Duodenal mucosa (tissue), 2 donors: ENCODE measurements around the gene TUNAR.

Source experiments
- H3K27ac ChIP-seq: one replicate; pipeline ENCODE4 v1.7.0; 2013; ENCODE audit warnings: low read depth, low read length
- H3K27me3 ChIP-seq, 2 donors: one replicate each; pipeline ENCODE4 v1.7.0; 2013; ENCODE audit warnings: low read length in 2 of 2, control low read depth in 1 of 2; ENCODE audit not compliant: insufficient read depth in 2 of 2, control insufficient read depth in 1 of 2
- H3K36me3 ChIP-seq, 2 donors: one replicate each; pipeline ENCODE4 v1.7.0; 2013; ENCODE audit warnings: low read length in 2 of 2, control low read depth in 1 of 2; ENCODE audit not compliant: insufficient read depth in 2 of 2, control insufficient read depth in 1 of 2
- H3K4me1 ChIP-seq, 2 donors: one replicate each; pipeline ENCODE4 v1.7.0; 2013; ENCODE audit warnings: low read length in 2 of 2, control low read depth in 1 of 2; ENCODE audit not compliant: insufficient read depth in 2 of 2, control insufficient read depth in 1 of 2
- H3K4me3 ChIP-seq, 2 donors: one replicate each; pipeline ENCODE4 v1.7.0; 2013; ENCODE audit warnings: low read length in 2 of 2, low read depth in 1 of 2
- H3K9ac ChIP-seq, 2 donors: one replicate each; pipeline ENCODE4 v1.7.0; 2013; ENCODE audit warnings: low read length in 2 of 2, low read depth in 1 of 2
- H3K9me3 ChIP-seq, 2 donors: one replicate each; pipeline ENCODE4 v1.7.0; 2013; ENCODE audit warnings: low read length in 2 of 2, control low read depth in 1 of 2; ENCODE audit not compliant: control insufficient read depth in 1 of 2

Gene TUNAR

DNA sequence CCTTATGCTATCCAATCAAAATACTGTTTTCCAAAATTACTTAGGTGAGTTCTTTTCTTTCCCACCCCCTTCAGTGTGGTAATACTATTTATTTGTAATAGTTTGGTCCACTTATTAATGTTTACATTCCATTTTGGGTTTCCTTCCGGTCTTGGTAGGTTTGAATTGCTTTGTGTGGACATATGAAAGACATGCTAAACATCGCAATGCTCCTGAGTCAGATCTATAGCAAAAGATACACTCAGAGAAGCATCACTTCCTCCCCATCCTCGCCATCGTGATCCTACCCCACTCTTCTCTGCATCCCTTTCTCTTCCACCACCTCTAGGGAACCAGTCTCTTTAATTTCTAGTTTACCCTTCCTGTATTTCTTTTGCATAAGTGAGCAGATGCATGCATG is 30.0 kb downstream of the TUNAR start:
- no peaks in the 10 kb centered on the region for H3K9me3 ChIP-seq
- no peak overlapping the region for H3K27ac ChIP-seq
- H3K36me3 ChIP-seq: no peaks in the 10 kb centered on the region
- peaks cover 0 to 3% of the 10 kb centered on the region in 2 donors for H3K27me3 ChIP-seq
- H3K4me3 ChIP-seq: no peak overlapping the region
- no peak overlapping the region for H3K9ac ChIP-seq
- no peaks in the 10 kb centered on the region for H3K4me1 ChIP-seq

GRCh38 chr14:95910628-95911027 is 34.0 kb downstream of the TUNAR start:
- Histone ChIP-seq H3K27ac (no peak overlapping the region), H3K36me3 (no peaks in the 10 kb centered on the region), H3K4me3 (no peak overlapping the region), H3K9me3 (no peaks in the 10 kb centered on the region), H3K4me1 (no peaks in the 10 kb centered on the region), H3K9ac (no peak overlapping the region), H3K27me3 (peaks cover 0 to 3% of the 10 kb centered on the region in 2 donors)

DNA sequence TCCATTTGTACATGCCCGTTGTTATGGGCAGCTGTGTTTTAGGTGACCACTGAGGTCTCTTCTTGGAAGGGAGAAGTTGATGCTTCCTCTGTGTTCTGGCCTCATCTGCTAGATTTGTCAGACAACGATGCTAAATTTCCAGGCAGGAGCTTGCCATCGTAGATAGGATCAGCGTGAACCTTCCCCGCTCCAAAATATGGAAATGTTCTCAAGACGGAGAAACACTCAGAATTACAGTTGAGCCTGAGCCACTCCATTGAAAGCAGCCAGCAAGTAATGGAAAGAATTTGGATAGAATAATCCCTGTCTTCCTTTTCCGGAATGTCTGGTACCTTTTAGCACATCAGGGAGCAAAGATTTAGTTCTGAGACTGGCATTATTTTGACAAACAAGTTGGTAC is 34.8 kb downstream of the TUNAR start:
- no peak overlapping the region for H3K9ac ChIP-seq
- H3K27ac ChIP-seq: no peak overlapping the region
- no peaks in the 10 kb centered on the region for H3K36me3 ChIP-seq
- no peaks in the 10 kb centered on the region for H3K4me1 ChIP-seq
- H3K27me3 ChIP-seq: peaks cover 0 to 3% of the 10 kb centered on the region in 2 donors
- no peak overlapping the region for H3K4me3 ChIP-seq
- no peaks in the 10 kb centered on the region for H3K9me3 ChIP-seq

DNA sequence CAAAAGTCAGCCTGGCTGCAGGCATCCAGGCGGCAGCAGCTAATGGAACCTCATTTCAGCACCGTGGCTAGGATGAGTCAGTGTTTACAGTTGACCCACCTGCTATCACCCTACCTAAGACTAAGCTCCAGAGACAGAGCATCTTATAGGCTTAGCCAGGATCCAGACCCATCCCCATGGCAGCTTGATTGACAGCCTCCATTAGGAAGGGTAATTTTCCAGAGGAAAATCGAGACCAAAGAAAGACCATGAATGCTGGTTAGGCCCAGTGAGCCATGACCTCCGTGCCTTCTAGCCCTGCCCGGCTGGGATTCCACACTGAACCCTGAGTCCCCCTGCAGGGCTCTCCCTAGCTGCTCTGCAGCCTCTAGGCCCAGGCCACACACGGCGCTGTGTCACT is 38.7 kb downstream of the TUNAR start:
- Histone ChIP-seq H3K4me3 (no peak overlapping the region), H3K9me3 (no peaks in the 10 kb centered on the region), H3K27me3 (peaks cover 0 to 3% of the 10 kb centered on the region in 2 donors), H3K4me1 (no peaks in the 10 kb centered on the region), H3K36me3 (no peaks in the 10 kb centered on the region), H3K27ac (no peak overlapping the region), H3K9ac (no peak overlapping the region)

DNA sequence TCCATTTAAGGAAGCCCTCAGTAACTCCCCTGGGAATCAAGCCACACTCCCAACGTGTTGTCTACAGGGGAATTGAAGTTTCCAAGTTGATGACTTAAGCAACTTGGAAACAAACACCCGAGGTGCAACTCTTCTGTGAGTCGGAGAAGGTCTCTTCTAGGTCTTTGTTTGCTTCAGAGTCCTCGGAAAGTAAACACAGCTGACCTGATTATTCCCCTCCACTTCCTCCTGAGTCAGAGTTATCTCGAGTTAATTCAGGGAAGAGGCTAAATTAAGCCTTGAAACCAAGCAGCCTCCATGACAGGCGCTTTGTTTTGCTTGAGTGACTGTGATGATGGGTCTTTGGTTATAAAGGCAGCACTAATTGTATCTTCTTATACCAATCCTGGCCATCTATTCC is 41.8 kb downstream of the TUNAR start:
- H3K4me3 ChIP-seq: no peak overlapping the region
- H3K9me3 ChIP-seq: no peaks in the 10 kb centered on the region
- no peak overlapping the region for H3K27ac ChIP-seq

GRCh38 chr14:95920769-95921438 is 44.3 kb downstream of the TUNAR start:
- H3K4me1 ChIP-seq: no peaks in the 10 kb centered on the region
- no peaks in the 10 kb centered on the region for H3K36me3 ChIP-seq
- no peaks in the 10 kb centered on the region for H3K27me3 ChIP-seq
- H3K27ac ChIP-seq: no peak overlapping the region
- no peak overlapping the region for H3K9ac ChIP-seq
- no peaks in the 10 kb centered on the region for H3K9me3 ChIP-seq
- H3K4me3 ChIP-seq: no peak overlapping the region

More for the DNA sequence above, 41.8 kb downstream of the TUNAR start:
- Histone ChIP-seq H3K27me3 (no peaks in the 10 kb centered on the region), H3K36me3 (no peaks in the 10 kb centered on the region), H3K9ac (no peak overlapping the region), H3K4me1 (no peaks in the 10 kb centered on the region)

DNA sequence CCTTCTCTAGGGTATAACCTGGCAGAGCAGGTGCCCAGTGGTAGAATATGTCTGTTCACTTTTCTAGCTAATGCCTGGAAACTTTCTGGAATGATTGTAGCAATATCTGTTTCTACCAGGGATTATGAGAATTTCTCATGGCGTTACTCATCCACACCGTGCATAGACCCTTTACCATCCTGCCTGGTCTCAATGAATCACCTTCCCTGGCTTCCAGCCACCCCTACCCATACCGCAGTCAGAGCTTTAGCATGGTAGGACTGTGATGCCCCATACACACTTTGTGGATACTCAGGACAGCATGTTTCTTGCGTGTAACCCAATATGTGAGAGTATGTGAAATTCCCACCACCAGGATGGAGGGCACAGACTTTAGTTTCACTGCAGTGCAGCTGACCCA is 45.4 kb downstream of the TUNAR start:
- Histone ChIP-seq H3K4me1 (no peaks in the 10 kb centered on the region), H3K27me3 (no peaks in the 10 kb centered on the region), H3K9ac (no peak overlapping the region), H3K27ac (no peak overlapping the region), H3K4me3 (no peak overlapping the region), H3K36me3 (no peaks in the 10 kb centered on the region), H3K9me3 (no peaks in the 10 kb centered on the region)

GRCh38 chr14:95928751-95929150 is 52.1 kb downstream of the TUNAR start:
- Histone ChIP-seq H3K9me3 (no peaks in the 10 kb centered on the region), H3K4me1 (no peaks in the 10 kb centered on the region), H3K9ac (no peak overlapping the region), H3K36me3 (no peaks in the 10 kb centered on the region), H3K27me3 (peaks cover 0 to 6% of the 10 kb centered on the region in 2 donors), H3K4me3 (no peak overlapping the region), H3K27ac (no peak overlapping the region)

DNA sequence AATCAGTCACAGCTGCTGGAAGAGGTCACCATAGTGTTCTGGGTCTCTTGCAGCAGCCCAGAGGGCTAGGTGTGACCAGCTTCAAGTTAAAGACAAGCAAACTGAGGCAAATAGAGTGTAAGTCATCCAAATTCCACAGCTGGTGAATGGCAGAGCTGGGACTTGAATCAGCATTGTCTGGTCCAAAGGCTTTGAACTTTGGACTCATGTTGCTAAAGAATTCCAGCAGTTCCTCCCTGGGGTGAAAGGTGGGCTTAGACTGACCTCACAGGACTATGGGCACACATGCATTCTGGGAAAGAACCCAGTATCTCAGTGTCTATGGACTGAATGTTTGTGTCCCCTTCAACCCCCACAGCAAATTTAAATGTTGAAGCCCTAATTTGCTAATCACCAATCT is 54.8 kb downstream of the TUNAR start:
- no peak overlapping the region for H3K27ac ChIP-seq
- no peaks in the 10 kb centered on the region for H3K9me3 ChIP-seq
- no peaks in the 10 kb centered on the region for H3K36me3 ChIP-seq
- H3K4me3 ChIP-seq: no peak overlapping the region
- H3K9ac ChIP-seq: no peak overlapping the region
- H3K27me3 ChIP-seq: peaks cover 0 to 6% of the 10 kb centered on the region in 2 donors
- H3K4me1 ChIP-seq: no peaks in the 10 kb centered on the region

- Histone ChIP-seq H3K9me3 (no peaks in the 10 kb centered on the region), H3K9ac (no peak overlapping the region), H3K36me3 (no peaks in the 10 kb centered on the region), H3K4me1 (no peaks in the 10 kb centered on the region), H3K4me3 (no peak overlapping the region), H3K27me3 (no peaks in the 10 kb centered on the region), H3K27ac (no peak overlapping the region)
Observed at GRCh38 chr14:95935228-95935822, 58.7 kb downstream of the TUNAR start.
